NOMO-1 treated with dmso at 0.1 percent for 144 hours (cell line): ENCODE data around the gene GRM7.

Experiments used
- DNase-seq: peaks from one replicate; lab custom pipeline; 2025; ENCODE audit not compliant: unreplicated experiment; lab: John Stamatoyannopoulos, UW

Gene GRM7

GRCh38 chr3:6965881-6966280, 105.0 kb downstream of the GRM7 start:
- no peak for DNase-seq

GRCh38 chr3:6971933-6972332, 111.0 kb downstream of the GRM7 start:
- DNase-seq = no peak

DNA sequence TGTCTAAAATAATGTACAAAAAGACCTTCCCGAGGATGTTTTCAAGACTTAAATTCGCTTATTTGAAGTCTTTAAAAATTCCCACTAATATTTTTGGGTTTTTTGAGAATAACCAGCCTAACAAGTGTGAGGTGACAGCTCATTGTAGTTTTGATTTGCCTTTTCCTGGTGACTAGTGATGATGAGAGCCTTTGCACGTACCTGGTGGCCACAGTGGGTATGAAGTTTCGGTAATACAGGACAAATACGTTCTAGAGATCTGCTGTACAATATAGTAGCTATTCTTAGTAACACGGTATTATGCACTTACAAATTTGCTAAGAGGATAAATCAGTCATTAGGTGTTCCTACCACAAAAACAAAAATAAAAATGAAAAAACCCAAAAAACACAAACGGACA, 124.9 kb downstream of the GRM7 start:
- DNase-seq = no peak

DNA sequence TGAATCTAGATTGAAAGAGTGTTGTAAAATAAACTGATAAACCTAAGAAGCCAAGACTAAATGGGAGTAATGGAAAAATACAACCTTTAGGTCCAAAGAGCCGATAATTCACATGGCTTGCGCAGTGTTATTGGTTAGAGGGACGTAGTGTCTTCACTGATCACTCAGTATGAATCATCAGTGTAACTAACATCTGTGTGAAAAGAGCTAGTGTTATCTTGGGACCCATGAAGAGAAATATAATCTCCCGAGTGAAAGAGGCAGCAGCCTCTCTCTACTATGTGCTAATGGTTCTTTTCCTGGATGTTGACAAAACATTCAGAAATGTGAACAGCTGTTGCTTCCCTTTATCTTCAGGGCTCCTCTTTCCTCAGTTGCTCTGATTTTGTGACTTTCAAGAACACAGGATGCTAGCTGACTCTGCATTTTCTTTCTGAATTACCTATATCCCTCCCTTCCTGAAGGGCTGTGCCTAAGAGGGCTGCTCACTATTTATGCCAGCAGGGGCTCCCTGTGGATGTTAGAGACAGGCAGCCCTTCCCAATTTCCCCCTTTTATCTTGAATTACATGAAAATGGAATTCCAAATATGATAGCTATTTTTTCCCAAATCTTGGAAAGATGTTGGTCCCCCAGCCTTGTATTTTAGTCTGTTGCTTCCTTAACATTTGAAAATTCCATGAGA, 128.8 kb downstream of the GRM7 start:
- DNase-seq = no peak

DNA sequence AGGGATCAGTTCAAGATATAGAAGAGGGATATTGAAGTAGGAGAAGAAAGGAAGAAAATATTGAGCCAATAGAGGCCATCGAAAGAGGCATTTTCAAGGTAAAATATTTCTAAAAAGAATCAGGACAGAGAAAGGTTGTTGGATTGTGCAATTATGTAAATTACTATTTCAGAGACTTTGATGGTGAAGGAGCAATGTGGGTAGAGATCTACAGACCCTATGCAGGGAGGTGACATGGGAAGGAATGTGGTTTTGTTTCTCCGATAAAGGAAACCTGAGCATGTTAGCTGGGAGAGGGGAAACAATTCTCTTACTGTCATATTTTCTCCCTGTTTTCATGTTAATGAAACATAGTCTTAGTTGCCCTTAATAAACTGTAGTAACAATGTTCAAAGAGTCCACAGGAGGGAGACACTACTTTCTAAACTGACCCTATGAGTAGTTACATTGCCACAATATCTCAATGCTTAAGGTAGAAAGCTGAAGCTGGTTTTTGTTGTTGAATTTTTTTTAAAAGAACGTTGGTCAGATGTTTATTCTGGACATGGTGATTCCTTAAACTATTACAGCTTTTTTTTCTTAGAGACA, 133.3 kb downstream of the GRM7 start:
- DNase-seq = no peak

GRCh38 chr3:7000501-7000900, 139.6 kb downstream of the GRM7 start:
- no peak for DNase-seq

DNA sequence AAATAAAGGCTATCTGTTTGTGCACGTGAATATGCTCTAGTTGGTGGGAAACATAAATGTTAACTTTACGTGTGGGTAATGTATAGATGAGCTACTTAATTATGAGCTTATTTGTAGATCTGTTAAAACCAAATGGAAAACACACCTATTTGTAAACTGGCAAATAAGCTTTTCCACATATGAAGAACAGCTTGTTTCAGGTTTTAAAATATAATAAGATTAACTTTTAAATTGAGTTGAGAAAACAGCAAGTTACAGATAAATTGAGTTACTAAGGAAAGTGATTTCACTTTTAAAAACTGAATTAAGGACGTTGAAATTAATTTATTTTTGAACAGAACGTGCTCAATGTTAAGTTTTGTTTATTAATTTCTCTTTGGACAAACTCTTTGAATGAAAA, 140.5 kb downstream of the GRM7 start:
- DNase-seq = no peak

GRCh38 chr3:7015683-7016440, 154.9 kb downstream of the GRM7 start:
- no peak for DNase-seq

DNA sequence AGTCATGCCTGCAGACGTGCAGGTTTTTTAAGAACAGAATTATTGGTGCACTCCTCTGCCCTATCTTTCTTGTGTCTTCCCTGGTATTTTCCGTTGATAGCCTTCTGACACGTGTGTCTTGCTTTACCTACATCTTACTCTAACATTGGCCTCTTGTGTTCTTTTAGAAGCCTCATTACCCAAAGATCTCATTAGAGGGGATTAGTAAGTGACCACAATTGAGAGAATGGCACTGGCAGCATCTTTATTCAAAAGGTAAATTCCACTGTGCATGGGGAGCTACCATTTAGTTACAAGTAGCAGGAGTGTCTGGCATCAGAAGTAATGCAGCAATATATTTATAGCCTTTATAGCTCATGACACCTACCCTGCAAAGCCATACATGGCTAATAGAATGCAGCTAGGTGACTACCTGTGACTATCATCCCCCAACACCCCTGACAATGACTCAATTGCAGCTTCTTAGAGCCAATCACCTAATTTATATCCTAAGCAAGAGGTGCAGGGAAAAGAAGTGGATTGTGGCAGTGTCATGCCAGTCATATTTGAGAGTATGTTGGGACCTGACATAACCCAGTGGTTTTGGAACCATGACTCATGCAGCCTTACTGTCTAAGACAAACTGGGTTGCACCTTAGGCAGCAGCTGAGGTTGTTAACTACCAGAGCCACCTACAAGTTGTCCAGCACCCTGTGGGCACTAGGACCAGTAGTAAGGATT, 164.8 kb downstream of the GRM7 start:
- no peak for DNase-seq

DNA sequence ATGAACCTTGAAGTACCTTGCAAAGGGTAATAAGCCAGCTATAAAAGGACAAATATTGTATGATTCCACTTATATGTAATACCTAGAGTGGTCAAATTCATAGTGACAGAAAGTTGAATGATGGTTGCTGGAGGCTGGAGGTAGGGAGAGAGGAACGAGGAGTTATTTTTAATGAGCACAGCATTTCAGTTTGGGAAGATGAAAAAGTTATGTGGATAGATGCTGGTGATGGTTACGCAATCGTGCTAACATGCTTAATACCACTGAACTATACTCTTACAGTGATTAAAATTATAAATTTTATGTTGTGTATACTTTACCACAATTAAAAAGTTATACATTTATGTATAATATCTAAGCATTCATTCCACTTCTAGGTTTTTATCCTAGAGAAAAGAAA, 168.6 kb downstream of the GRM7 start:
- DNase-seq = no peak

GRCh38 chr3:7038394-7038793, 177.5 kb downstream of the GRM7 start:
- no peak for DNase-seq

DNA sequence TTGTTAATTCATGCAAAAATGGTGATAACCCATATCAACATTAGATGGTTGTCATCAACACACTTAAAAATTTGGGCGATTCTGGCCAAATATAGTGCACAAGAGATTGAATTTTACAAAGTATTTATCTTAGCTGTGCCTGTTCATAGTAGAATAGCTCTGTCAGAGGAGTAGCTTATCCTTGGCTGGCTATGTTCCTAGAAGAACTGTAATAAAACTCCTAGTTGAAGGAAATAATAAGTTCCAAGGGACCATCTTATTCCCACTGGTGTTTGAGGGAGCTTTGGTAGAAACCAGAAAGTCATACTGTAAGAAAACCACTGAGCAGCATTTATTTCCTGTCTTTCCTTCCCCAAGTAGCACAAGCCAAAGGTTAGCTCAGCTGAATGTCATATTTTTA, 201.8 kb downstream of the GRM7 start:
- DNase-seq = no peak

GRCh38 chr3:7070461-7070860, 209.5 kb downstream of the GRM7 start:
- no peak for DNase-seq

DNA sequence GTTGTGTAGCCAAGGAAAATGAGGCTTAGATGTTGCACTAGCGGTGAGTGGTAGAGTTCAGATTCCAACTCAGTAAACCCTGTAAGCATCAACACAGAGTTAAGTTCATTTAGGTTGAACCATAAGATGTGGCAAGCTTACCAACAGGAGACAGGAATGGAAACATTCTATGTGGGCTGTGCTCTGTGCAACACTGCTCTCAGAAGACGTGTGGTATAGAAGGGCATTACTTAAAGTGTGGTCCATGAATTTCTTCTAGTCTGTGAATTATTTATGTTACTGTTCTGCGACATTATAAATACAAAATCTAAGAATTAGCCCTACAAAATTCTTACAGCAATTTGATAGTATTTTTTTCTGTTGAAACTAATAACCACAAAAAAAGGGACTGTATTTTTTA, 213.3 kb downstream of the GRM7 start:
- no peak for DNase-seq

DNA sequence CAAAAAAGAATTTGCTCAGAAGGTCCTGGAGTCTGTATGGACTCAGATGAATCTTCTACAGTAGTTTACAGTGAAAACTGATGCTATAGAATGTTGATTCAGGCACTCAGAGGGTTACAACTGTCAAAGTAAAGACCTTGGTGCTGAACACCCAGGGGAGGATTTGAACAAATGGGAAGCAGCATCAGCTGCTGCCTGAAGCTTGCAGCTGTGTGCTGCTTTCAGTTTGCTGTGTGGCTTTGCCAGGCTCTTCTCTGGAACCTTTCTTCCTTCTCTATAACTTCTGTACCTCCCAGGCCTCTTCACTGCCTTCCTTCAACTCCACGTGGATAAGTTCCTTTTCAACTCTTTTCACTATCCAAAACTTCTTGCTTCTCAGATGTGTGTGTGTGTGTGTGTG, 214.2 kb downstream of the GRM7 start:
- no peak for DNase-seq

DNA sequence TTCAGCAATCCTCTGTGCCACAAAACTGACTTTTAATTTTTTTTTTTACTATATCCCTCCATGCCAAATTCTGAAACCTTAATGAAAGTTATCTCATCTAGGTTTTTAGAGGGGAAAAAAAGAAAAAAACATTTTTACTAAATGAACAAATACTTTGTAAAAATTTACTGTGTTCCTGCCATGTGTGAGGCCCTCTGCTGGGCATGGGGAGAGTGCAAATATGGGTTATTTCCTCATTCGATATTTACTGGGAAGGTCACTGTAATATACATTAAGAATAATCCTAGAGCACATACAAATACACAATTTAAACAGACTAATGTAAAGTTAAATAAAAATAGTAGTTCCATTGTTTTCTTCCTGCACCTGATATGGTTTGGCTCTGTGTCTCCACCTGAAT, 215.0 kb downstream of the GRM7 start:
- no peak for DNase-seq

- no peak for DNase-seq
These were observed 221.3 kb downstream of the GRM7 start for GRCh38 chr3:7082244-7082643.

DNA sequence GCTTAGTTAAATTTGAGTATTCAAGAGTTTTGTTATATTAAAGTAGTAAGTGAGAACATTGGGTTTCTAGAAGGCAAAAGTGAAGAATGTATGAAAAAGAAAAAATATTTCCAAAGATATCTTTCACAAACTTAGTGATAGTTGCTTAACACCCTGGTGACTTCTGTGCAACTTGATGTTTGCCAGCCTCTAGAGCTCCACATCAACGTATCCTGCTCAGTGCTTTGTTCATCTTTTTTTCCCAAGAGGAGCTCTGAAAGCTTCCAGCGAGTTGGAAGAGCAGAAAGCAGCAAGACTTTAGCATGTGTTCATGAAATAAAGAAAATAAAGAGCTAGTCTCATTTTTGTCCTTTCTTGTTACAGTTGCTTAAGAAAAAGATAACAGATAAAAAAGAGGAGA, 225.5 kb downstream of the GRM7 start:
- no peak for DNase-seq

DNA sequence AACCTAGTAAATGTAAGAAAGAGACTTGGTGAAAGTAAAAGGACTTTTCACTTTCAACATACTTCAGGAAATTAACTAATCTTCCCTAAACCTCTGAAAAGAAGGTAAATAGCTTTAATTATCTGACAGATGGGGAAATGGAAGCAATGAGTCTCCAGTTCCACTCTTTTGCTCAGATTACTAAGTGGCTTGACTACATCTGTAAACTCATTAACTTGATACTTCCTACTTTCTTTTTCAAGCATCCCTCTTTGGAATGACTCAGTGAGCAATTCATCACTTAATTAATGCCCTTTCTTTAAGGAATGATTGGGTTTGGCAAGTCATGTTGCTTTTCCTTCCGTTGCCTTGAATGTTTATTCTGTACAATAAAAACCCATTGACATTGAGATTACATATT, 234.2 kb downstream of the GRM7 start:
- no peak for DNase-seq

DNA sequence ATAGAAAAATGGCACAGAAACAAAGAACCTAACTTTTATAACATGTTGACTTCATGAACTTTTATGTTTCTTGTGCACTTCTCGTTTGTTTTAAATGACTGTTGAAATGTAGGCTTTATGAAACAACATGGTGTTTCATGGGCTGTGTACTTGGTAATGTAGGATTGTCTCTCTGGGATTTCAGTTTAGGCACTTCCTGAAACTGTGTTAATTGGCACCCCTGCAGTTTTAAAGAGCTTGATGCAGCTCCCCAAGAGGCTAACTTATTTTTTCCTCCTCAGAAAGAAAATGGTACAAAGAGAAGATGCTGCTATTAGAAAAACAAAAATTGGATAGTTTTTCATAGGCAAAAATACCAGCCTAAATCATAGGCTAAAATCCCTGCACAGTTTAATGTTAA, 239.2 kb downstream of the GRM7 start:
- DNase-seq = no peak

DNA sequence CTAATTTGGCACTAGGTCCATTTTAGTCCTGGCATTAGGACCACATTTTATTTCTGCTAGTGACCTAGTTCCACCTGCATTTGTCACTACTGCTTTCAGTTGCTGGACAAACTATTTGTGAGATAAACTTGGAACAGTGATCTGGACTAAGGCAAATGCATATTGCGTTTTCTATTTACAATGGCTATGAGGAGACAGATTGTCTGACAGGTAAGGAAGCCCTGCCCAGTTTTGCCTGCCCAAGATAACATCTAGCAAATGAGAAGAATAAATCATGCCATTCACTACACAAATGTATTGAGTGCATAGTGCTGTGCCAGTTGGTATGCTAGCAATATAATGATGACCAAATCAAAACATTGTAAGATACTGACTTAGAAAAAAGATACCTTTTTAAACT, 245.7 kb downstream of the GRM7 start:
- no peak for DNase-seq

DNA sequence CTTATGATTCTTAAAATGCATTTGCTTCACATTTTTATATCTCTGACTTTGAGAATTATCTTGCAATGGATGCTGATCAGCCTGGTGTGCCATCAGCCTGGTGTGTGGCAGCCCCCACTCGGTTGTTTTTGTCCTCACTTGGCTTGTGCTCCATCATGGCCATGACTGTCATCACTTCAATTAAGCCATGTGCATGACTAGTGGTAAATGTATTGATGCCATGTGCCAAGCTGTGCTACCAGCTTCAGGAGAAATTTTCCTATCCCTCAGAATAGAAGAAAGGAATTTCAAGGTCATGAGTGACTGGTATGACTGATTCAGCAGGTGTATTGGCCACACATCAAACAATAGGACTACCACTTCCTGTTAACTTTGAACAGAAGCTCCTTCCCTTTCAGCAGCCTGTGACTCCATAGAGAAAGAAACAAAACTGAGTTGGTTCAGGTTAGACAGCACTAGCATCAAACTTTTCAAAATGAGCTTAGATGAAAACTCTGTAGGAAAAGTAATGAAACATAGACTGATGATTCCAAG, 251.7 kb downstream of the GRM7 start:
- DNase-seq = no peak
